ENCODE measurements around the gene PRDM8. TPM values are rescaled to one million over a fixed set of nuclear protein-coding genes. Genes with fewer than 3 reads are reported as not detected.

Gene PRDM8
- total RNA-seq (2021; ENCODE audit: unreplicated experiment) = 5.3 TPM
- 3.1 TPM for polyA plus RNA-seq (2012; ENCODE audit: insufficient read length)
- percentile 55 among the genes with signal in this experiment for Bru-seq, nascent RNA
- percentile 50 among the genes with signal in this experiment for BruChase-seq, experiment 1, labeled RNA remaining after a 2-hour chase
- percentile 50 among the genes with signal in this experiment for BruChase-seq, experiment 2, labeled RNA remaining after a 6-hour chase
- long read RNA-seq, partial matches to known transcripts = 2 of 11 reads
- long read RNA-seq, other reads (novel, unspliced or antisense) = 9 of 11 reads

GRCh38 chr4:80196922-80197573 is at the start of gene PRDM8:
PRDM8 (plus strand) TSS chr4:80197503; CDS start chr4:80200081, 2,578 bp downstream.
- ChIA-PET POLR2A (no interaction called here), CTCF (no interaction called here)
- H3K9me3 ChIP-seq (ENCODE audit: control insufficient read depth, insufficient read depth, low read depth, low read length) = no peaks in the 10 kb centered on the region
- ATAC-seq (no peak), DNase-seq (ENCODE audit: low read depth, low spot score) (no peak)
- intact Hi-C loops (cut with micrococcal nuclease; ENCODE audit: unreplicated experiment) = no loop called here
- TF ChIP-seq POLR2AphosphoS5 (IDR thresholded peaks at IDR 0.05; ENCODE audit: low read depth, low read length) = no peak
- TF ChIP-seq, protein P1, sequence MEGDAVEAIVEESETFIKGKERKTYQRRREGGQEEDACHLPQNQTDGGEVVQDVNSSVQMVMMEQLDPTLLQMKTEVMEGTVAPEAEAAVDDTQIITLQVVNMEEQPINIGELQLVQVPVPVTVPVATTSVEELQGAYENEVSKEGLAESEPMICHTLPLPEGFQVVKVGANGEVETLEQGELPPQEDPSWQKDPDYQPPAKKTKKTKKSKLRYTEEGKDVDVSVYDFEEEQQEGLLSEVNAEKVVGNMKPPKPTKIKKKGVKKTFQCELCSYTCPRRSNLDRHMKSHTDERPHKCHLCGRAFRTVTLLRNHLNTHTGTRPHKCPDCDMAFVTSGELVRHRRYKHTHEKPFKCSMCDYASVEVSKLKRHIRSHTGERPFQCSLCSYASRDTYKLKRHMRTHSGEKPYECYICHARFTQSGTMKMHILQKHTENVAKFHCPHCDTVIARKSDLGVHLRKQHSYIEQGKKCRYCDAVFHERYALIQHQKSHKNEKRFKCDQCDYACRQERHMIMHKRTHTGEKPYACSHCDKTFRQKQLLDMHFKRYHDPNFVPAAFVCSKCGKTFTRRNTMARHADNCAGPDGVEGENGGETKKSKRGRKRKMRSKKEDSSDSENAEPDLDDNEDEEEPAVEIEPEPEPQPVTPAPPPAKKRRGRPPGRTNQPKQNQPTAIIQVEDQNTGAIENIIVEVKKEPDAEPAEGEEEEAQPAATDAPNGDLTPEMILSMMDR (IDR thresholded peaks at IDR 0.05) = no peak
- H3K27me3 ChIP-seq (ENCODE audit: control insufficient read depth, insufficient read depth, low read length) = no peaks in the 10 kb centered on the region
- no TSS peak for BruUV-seq (replicated peaks)
- H3K4me1 ChIP-seq (ENCODE audit: control insufficient read depth, insufficient read depth, low read length) = no peaks in the 10 kb centered on the region
- H3K36me3 ChIP-seq (ENCODE audit: control insufficient read depth, insufficient read depth, low read length) = no peaks in the 10 kb centered on the region
- in situ Hi-C loops (cut with HindIII; ENCODE audit: low pct_unique_long_range_greater_than_20kb, low sequenced_read_pairs) = no loop called here
- H3K27ac ChIP-seq (ENCODE audit: low read length) = no peak within 1 kb of the TSS
- H3K4me3 ChIP-seq (ENCODE audit: low read depth in 2 of 2, low read length in 2 of 2) = peak within 1 kb of the TSS in 1 of 2 experiments; percentile 30; a peak in 1 of 4 replicates

GRCh38 chr4:80150387-80151180 is 46.7 kb upstream of the PRDM8 start:
- ATAC-seq = no peak
- no peak for TF ChIP-seq SIN3A (IDR thresholded peaks at IDR 0.05; ENCODE audit: borderline replicate concordance, insufficient read depth, low read depth, low read length)
- no peak for TF ChIP-seq TCF7L2 (IDR thresholded peaks at IDR 0.05; ENCODE audit: low read depth, low read length)
- TF ChIP-seq, protein P1 (IDR thresholded peaks at IDR 0.05) = no peak
- no peak for TF ChIP-seq REST (IDR thresholded peaks at IDR 0.05; ENCODE audit: insufficient read depth in 1 of 2, low read depth in 2 of 2, low read length in 1 of 2)
- Histone ChIP-seq H3K4me3 (ENCODE audit: low read depth in 2 of 2, low read length in 2 of 2) (no peak overlapping the region), H3K4me1 (ENCODE audit: control insufficient read depth, insufficient read depth, low read length) (no peaks in the 10 kb centered on the region), H3K27ac (ENCODE audit: low read length) (no peak overlapping the region), H3K27me3 (ENCODE audit: control insufficient read depth, insufficient read depth, low read length) (no peaks in the 10 kb centered on the region), H3K36me3 (ENCODE audit: control insufficient read depth, insufficient read depth, low read length) (no peaks in the 10 kb centered on the region), H3K9me3 (ENCODE audit: control insufficient read depth, insufficient read depth, low read depth, low read length) (no peaks in the 10 kb centered on the region)
- intact Hi-C loops (cut with micrococcal nuclease; ENCODE audit: unreplicated experiment) = no loop called here
- no TSS peak for BruUV-seq (replicated peaks)
- in situ Hi-C loops (cut with HindIII; ENCODE audit: low pct_unique_long_range_greater_than_20kb, low sequenced_read_pairs) = no loop called here
- ChIA-PET CTCF (no interaction called here), POLR2A (no interaction called here)
- no peak for DNase-seq (ENCODE audit: low read depth, low spot score)
